AG08395 (cell line): ENCODE results near the gene SLC12A2.

Experiments
- DNase-seq: peaks from one replicate; pipeline ENCODE4 v3.0.0; 2012; ENCODE audit warnings: mixed read lengths, low spot score

The SLC12A2 gene

DNA sequence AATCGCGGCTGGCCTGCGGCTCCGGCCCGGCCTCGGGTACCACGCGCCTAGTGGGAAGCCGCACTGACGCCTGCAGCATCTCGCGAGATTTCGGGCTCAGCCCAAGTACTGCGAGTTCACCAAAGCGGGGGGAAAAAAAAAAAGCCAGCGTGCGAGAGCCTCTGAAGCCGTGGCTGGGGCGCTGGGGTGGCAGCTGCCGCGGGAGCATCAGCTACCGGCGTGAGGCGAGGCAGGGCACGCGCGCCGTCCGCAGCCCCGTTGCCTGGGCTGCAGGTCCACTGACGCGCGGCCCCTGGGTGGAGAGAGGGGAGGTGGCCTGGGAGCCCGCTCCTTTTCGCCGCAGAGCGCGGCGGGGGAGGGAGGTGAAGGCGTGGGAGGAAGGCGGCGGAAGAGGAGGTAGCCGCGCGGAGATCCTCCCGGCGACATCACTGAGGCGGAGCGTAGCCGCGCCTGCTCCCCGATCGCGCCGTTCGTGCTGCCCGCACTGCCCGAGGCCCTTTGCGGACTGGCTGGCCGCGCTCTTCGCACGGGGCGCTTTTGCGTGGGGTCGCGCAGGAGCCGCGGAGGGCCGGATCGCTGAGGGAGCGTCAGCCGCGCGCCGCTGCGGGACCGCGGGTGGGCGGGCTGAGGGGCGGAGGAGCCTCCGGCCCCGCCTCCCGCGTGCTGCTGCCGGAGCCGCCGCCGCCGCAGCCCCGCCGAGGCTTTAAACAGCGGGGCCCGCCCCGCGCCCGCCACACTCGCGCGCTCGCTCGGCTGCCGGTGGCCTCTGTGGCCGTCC, at the start of gene SLC12A2:
TSS of gene SLC12A2 (plus strand) at position 734 of the 778 bp plus-strand sequence. CDS start 189 bp downstream, outside the sequence.
- DNase-seq = peak; percentile 86

- no peak for DNase-seq
Observed at GRCh38 chr5:128035689-128036088, 47.9 kb upstream of the SLC12A2 start.

DNA sequence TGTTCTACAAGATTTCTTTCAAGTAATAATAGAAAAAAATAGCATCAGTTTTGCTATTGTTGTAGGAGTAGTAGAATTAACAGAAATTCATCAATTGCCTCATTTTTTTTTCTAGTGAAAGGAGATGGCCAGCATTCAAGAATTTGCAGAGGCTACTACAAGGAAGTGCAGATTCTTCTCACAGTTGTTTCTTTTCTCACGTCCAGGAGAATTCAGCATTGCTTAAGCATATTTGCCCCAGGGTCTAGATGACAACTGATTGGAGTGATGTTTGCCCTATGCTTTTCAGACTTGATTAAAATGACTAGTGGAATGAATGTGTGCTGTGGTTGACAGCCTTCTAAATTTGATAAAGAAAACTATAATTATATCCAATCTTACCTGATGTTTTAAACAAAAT, 46.6 kb upstream of the SLC12A2 start:
- DNase-seq = peak; percentile 7

GRCh38 chr5:128038643-128039042, 44.9 kb upstream of the SLC12A2 start:
- DNase-seq = peak; percentile 35

DNA sequence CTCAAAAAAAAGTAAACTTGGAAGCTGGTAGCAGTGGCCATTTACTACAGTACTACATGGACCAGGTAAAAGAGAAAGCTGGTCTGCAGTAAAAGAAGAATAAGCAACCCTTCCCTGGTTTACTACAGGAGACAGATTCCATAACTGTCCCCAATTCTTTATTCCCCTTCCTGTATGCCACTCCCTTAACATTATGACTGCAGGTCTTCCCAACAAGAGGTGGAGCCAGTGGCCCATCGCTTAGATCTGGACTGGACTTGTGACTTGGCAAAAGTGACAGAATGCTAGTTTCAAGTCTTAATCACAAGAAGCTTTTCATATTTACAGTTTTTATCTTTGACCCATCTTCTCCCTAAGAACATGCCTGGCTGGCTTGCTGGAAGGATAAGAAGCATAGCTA, 42.6 kb upstream of the SLC12A2 start:
- no peak for DNase-seq

- DNase-seq = no peak
Observed at GRCh38 chr5:128052780-128053179, 30.8 kb upstream of the SLC12A2 start.

DNA sequence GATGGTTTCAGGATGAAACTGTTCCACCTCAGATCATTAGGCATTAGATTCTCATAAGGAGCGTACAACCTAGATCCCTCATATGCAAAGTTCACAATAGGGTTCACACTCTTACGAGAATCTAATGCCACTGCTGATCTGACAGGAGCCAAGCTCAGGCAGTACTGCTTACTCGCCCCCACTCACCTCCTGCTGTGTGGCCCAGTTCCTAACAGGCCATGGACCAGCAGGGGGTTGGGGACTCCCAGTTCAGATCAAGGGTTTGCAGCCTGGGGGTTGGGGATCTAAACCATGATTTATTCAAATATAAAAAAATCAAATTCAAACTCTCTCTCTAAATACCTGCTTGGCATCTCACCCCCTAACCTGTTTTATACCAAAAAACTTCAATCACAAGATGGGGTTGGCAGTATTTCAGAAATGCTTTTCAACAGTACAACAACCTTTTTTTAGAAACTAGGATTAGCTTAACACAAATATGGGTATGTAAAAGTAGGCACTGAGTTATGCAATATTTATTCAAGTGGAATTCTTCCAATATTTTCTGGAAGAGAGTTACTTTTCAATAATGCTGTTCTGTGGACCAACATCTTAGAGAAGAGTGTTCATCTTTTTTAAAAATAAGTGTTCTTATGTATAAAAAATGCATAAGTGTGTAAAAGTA, 30.1 kb upstream of the SLC12A2 start:
- DNase-seq = no peak

GRCh38 chr5:128060644-128061385, 22.8 kb upstream of the SLC12A2 start:
- no peak for DNase-seq

DNA sequence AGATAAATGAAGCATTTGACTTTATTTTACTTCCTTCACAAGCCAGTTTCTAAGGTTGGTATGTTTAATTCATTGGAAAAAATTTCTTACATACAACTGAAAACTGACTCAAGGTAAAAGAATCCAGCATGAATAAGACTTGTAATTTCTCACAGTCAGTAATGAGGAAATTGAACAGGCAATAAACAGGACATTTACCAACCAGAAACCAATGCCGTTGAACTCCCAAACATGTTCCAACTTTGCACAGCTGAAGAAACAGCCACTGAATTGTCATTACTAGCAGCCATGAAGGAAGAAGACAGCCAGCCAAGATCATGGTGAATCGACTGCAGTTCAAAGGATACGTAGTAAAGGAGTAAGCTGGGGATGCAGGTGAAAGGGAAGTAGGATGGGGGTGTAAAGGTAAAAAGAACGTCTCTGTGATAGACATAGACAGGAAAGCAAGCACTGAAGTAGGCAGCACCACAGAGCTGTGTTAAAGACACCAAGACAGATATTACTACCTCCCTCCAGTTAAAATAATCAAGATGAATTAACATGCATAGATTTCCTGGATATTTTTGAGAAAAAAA, 21.3 kb upstream of the SLC12A2 start:
- DNase-seq = peak; percentile 58

GRCh38 chr5:128074171-128074570, 9.4 kb upstream of the SLC12A2 start:
- no peak for DNase-seq

- no peak for DNase-seq
Observed at GRCh38 chr5:128074953-128075352, 8.6 kb upstream of the SLC12A2 start.

- no peak for DNase-seq
Observed at GRCh38 chr5:128077526-128077925, 6.0 kb upstream of the SLC12A2 start.

DNA sequence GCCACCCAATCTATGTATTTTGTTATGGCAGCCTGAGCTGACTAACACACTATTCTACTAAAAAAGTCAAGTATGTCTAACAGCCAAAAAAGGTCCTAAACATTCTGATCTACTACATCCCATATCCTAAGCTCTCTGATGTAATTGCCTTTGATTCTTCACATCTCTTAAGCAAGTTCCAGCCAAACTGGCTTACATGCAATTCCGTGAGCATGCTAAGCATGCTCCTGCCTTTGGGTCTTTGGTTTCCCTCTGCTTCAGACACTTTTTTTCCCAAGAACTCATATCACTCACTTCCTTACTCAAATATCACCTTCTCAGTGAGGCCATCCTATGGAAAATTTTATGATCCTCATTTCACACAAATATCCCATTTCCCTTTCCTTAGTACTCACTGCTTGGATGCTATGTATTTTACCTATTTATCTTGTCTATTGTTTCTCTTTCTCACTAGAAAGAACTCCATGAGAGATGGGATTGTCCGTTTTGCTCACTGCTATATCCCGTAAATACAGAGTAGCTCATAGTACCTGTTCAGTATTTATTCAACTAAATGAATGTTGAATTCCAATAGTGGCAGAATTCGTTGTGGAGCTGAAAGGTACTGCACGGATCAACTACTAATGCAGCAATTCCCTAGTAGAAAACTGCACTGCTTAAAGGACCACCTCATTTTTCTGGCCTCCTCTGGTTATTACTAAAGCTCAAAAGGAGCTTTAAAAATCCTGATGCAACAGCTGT, 2.3 kb upstream of the SLC12A2 start:
- DNase-seq = peak; percentile 15

DNA sequence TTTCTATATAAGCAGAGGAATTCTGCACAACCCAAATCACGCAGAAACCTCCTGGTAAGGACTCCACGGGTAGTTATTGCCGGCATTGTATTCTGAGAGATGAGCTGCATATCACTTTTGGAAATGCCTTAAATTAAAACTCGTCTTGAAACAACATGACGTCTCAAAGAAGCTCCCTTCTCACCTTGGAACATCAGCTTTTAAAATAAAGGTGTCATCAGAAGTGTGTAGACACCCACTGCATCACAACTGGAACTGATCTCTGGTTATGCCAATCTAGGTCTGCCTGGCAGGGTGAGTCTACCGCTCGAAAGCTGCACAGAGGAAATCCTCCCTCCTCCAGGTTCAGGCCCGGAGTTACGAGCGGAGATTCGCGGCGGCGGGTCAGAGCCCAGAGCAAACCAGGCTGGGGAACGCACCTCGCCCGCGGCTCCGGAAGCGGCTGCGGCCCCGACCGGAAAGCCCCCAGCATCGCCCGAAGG, 974 bp upstream of the SLC12A2 start:
- DNase-seq = no peak

- peak; percentile 46 for DNase-seq
Observed at GRCh38 chr5:128083811-128084227, 253 bp downstream of the SLC12A2 start.

GRCh38 chr5:128084228-128085167, 932 bp downstream of the SLC12A2 start:
- peak; percentile 8 for DNase-seq

DNA sequence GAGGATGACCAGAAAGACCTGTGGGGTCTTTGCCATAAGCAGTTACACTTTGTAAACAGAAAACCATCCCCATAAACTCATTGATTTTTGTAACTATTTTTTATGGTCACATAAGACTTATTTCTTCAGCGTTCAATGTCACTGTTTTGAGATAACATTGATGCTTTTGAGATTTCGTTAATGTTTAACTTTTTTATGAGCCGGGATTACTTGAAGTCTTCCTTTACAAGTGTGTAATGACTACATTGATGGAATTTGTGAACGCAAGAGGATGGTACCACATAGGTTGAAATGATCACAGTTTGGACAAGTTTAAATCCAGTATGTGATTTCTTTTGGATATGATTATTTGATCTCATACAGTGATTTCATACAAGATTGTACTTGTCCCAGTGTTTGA, 1.8 kb downstream of the SLC12A2 start:
- DNase-seq = no peak

DNA sequence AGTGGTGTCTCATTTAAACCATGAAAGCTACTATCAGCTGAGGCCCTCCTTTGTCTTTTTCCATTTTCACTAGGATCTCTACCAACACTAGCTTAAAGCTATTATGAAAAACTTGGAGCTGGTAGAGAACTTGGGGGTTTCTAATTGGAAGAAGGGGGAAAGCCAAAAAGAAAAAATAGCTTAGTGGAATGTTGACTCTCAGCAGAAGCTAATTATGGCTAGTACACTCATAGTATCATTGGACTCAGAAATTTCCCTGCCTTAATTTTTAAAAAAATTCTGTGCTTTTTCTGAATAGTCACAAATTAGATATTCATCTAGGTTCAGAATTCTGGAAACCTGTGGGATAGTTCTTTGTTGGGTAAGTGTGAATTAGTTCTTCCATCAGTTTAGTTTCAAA, 8.0 kb downstream of the SLC12A2 start:
- no peak for DNase-seq

- no peak for DNase-seq
Observed at GRCh38 chr5:128092144-128092543, 8.6 kb downstream of the SLC12A2 start.

DNA sequence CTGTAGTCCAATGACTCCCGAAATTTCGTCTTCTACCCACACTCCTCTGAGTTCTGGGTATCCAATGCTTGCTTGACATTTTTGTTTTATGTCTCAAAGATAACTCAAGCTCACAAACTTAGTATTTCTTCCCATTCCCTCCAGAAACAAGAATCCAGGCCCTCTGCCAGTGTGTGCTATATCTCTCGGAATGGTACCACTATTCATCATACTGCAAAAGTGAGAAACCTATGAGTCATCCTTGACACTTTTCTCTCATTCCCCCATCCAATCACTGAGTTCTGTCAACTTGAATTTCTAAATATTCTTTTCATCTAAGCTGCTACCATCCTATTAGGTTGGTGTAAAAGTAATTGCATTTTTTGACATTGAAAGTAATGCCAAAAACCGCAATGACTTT, 9.8 kb downstream of the SLC12A2 start:
- DNase-seq = no peak
